PC-9 (cell line): ENCODE measurements around the gene UBTF.

ENCODE experiments used
- EZH2 ChIP-seq: fragments of 200-600 bp; sonication (generic); IDR thresholded peaks from 2 replicates; pipeline ENCODE4 v1.8.0; 2017; ENCODE audit warnings: antibody characterized with exemption, low read depth
- TF ChIP-seq, protein P1 (sequence below): fragments of 200-600 bp; sonication (generic); conservative IDR thresholded peaks from 2 replicates; pipeline ENCODE4 v1.6.1; 2017; ENCODE audit warnings: mixed run types, antibody characterized with exemption, mild to moderate bottlenecking, moderate library complexity

DNA sequence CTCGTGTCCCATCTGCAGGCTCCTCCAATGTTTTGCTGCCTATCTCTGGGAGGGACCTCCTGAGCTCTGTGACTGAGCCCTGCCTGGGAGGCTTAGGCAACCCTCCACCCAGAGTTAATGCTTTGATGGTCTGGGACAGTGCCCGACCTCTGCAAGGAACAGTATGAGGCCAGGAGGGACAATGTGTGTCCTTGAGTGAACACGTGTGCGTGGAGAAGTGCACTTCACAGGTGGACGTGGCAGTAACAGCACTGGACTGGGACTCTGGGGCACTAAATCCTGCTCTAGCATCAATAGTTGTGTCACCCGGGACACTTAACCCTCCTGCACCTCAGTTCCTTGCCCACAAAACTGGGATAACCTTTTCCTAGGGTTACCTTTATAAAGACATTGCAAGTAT is 4.6 kb downstream of the UBTF start:
- TF ChIP-seq, protein P1, sequence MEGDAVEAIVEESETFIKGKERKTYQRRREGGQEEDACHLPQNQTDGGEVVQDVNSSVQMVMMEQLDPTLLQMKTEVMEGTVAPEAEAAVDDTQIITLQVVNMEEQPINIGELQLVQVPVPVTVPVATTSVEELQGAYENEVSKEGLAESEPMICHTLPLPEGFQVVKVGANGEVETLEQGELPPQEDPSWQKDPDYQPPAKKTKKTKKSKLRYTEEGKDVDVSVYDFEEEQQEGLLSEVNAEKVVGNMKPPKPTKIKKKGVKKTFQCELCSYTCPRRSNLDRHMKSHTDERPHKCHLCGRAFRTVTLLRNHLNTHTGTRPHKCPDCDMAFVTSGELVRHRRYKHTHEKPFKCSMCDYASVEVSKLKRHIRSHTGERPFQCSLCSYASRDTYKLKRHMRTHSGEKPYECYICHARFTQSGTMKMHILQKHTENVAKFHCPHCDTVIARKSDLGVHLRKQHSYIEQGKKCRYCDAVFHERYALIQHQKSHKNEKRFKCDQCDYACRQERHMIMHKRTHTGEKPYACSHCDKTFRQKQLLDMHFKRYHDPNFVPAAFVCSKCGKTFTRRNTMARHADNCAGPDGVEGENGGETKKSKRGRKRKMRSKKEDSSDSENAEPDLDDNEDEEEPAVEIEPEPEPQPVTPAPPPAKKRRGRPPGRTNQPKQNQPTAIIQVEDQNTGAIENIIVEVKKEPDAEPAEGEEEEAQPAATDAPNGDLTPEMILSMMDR: no peak
- no peak for TF ChIP-seq EZH2
